Erythroblast (primary cell): ENCODE results near the gene AMPD2.
"Not testable (repeated sequence)": the region's sequence is repeated elsewhere in the genome, so short reads cannot be mapped to it uniquely, and the experiment has no call there.

Experiments used
- DNase-seq, 2 experiments: peaks; one replicate each; lab custom pipeline; 2025; lab: John Stamatoyannopoulos, UW
- GATA1 ChIP-seq: IDR thresholded peaks from 2 replicates; pipeline ENCODE4 v1.6.1; 2011; ENCODE audit warnings: low read depth, mild to moderate bottlenecking, control low read depth, low read length, moderate library complexity
- POLR2A ChIP-seq: IDR thresholded peaks from 2 replicates; pipeline ENCODE4 v1.6.1; 2011; ENCODE audit warnings: mild to moderate bottlenecking, low read length

The AMPD2 gene

GRCh38 chr1:109658533-109659042 is 39.0 kb downstream of the AMPD2 start:
- DNase-seq = no peak
- no peak for TF ChIP-seq GATA1

GRCh38 chr1:109659145-109659544 is 39.5 kb downstream of the AMPD2 start:
- no peak for DNase-seq
- TF ChIP-seq GATA1 = no peak
- TF ChIP-seq POLR2A = no peak

- no peak for DNase-seq
- no peak for TF ChIP-seq POLR2A
- TF ChIP-seq GATA1 = no peak
Observed at GRCh38 chr1:109659997-109660690, 40.5 kb downstream of the AMPD2 start.

GRCh38 chr1:109660691-109661026 is 41.0 kb downstream of the AMPD2 start:
- DNase-seq = not testable (repeated sequence)

GRCh38 chr1:109661391-109661790 is 41.8 kb downstream of the AMPD2 start:
- no peak for TF ChIP-seq GATA1
- TF ChIP-seq POLR2A = no peak
- DNase-seq = no peak

- DNase-seq = no peak
- no peak for TF ChIP-seq GATA1
- no peak for TF ChIP-seq POLR2A
Observed at GRCh38 chr1:109664671-109665070, 45.0 kb downstream of the AMPD2 start.

- TF ChIP-seq POLR2A = no peak
- no peak for TF ChIP-seq GATA1
- peak; percentile 89 to 90 for DNase-seq
Observed at GRCh38 chr1:109667452-109668122, 48.0 kb downstream of the AMPD2 start, which contains the start of gene GSTM2. Gene GSTM2 (plus strand): TSS chr1:109668057. CDS start chr1:109668116, 59 bp downstream.

- no peak for TF ChIP-seq GATA1
- TF ChIP-seq POLR2A = no peak
Observed at GRCh38 chr1:109668123-109668775, 48.6 kb downstream of the AMPD2 start.

GRCh38 chr1:109669246-109669948 is 49.8 kb downstream of the AMPD2 start:
- DNase-seq = no peak
- TF ChIP-seq POLR2A = no peak
- TF ChIP-seq GATA1 = no peak

More at GRCh38 chr1:109668123-109668775, 48.6 kb downstream of the AMPD2 start:
- no peak for DNase-seq

GRCh38 chr1:109669949-109670302 is 50.3 kb downstream of the AMPD2 start:
- peak; percentile 13 to 26 for DNase-seq

GRCh38 chr1:109671067-109671466 is 51.4 kb downstream of the AMPD2 start:
- DNase-seq = no peak

GRCh38 chr1:109673861-109674260 is 54.2 kb downstream of the AMPD2 start:
- not testable (repeated sequence) for DNase-seq

More at GRCh38 chr1:109671067-109671466, 51.4 kb downstream of the AMPD2 start:
- TF ChIP-seq GATA1 = no peak
- no peak for TF ChIP-seq POLR2A

GRCh38 chr1:109676683-109677381 is 57.2 kb downstream of the AMPD2 start:
- not testable (repeated sequence) for DNase-seq
